22Rv1 (cell line): ENCODE measurements around the gene IFNA1.

Source experiments
- ZFX ChIP-seq: fragments of 450-650 bp; IDR thresholded peaks from 2 replicates; pipeline ENCODE4 v1.6.1; 2017; ENCODE audit warnings: antibody characterized with exemption, borderline replicate concordance
- TF ChIP-seq, protein P1 (sequence below): fragments of 450-650 bp; IDR thresholded peaks from 2 replicates; pipeline ENCODE4 v1.5.1; 2017; ENCODE audit warnings: mild to moderate bottlenecking

DNA sequence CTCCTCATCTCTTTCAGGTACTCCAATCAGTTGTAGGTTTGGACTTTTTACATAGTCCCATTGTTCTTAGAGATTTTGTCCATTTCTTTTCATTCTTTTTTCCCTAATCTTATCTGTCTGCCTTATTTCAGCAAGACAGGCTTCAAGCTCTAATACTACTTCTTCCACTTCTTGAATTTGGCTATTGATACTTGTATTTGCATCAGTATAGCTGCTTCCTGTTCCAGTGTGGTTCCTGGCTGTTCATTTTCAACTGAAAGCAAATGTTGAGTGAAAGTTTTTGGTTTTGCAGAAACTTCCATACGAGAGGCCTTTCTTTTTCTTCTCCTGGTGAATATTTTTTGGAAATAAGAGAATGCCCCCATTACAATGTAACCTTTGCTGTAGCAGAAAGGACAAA lies 12.0 kb upstream of the IFNA1 start:
- TF ChIP-seq, protein P1, sequence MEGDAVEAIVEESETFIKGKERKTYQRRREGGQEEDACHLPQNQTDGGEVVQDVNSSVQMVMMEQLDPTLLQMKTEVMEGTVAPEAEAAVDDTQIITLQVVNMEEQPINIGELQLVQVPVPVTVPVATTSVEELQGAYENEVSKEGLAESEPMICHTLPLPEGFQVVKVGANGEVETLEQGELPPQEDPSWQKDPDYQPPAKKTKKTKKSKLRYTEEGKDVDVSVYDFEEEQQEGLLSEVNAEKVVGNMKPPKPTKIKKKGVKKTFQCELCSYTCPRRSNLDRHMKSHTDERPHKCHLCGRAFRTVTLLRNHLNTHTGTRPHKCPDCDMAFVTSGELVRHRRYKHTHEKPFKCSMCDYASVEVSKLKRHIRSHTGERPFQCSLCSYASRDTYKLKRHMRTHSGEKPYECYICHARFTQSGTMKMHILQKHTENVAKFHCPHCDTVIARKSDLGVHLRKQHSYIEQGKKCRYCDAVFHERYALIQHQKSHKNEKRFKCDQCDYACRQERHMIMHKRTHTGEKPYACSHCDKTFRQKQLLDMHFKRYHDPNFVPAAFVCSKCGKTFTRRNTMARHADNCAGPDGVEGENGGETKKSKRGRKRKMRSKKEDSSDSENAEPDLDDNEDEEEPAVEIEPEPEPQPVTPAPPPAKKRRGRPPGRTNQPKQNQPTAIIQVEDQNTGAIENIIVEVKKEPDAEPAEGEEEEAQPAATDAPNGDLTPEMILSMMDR, result no peak
- TF ChIP-seq ZFX, result no peak
